Inferior parietal cortex (tissue), 1 donor: Measurements from ENCODE around the gene VSIG2.

Source experiments
- DNase-seq: peaks from one replicate; pipeline ENCODE4 v3.0.0-alpha.2; 2016; ENCODE audit errors: extremely low spot score

VSIG2 gene

GRCh38 chr11:124748481-124749343 lies 3.3 kb downstream of the VSIG2 start:
- DNase-seq = no peak

- DNase-seq = no peak
Measured at GRCh38 chr11:124748100-124748418, 4.0 kb downstream of the VSIG2 start.

- DNase-seq = no peak
Measured at GRCh38 chr11:124747406-124748099, 4.5 kb downstream of the VSIG2 start.

GRCh38 chr11:124746621-124747243 lies 5.3 kb downstream of the VSIG2 start:
- no peak for DNase-seq

- DNase-seq = no peak
Measured at GRCh38 chr11:124745835-124746620, 6.0 kb downstream of the VSIG2 start.

DNA sequence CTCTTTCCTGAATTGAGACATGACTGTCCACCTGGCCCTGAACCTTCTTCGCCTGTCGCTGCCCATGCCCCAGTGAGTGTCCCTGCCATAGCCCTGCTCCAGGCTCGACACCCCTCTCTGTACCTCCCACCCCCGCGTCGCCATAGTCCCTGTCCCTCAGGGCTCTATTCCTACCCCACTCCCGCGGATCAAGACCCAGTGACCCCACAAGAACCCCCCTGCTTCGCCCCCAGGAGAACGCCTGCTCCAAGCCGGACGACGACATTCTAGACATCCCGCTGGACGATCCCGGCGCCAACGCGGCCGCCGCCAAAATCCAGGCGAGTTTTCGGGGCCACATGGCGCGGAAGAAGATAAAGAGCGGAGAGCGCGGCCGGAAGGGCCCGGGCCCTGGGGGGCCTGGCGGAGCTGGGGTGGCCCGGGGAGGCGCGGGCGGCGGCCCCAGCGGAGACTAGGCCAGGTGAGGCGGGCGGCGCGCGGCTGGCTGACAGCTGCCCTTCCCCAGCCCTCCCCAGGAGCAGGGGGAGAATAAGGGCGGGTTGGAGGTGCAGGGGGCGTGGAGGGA lies 6.7 kb downstream of the VSIG2 start:
- no peak for DNase-seq

DNA sequence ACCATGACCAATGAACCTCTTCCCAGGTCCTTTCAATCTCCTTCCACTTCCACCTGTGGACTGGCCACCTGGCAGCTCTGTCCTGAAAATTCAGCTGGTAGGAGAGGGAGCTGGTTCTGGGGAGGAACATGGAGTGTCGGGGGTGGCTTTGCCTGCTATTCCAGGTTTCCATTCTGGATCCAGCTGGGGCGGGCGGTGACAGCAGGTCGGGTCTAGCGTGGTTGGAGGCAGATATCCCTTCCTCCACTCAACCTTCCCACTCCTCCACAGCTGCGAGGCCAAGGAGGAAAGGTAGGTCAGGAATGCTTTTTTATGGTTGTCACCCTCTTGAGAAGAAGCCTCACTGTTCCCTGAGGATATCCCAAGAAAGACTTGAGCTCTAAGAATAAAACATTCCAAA lies 9.0 kb downstream of the VSIG2 start:
- DNase-seq = no peak

DNA sequence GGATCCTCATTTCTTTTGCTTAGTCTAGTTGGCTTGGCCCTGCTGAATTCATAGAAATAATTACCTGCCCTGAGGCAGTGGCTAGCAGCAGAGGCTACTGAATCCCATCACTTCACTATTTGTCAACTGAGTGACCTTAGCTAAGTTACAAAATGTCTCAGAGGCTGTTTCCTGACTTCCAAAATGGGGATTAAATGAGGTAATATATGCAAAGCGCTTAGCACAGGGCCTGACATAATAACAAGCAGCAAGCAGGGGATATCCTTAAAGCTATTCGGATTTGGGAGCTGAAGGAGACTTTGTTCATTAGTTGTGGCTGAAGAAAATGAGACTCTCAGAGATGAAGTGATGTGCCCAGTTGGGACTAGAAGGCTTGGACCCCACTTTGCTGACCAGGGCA lies 9.5 kb downstream of the VSIG2 start:
- no peak for DNase-seq

- no peak for DNase-seq
Measured at GRCh38 chr11:124740277-124740882, 11.7 kb downstream of the VSIG2 start.

DNA sequence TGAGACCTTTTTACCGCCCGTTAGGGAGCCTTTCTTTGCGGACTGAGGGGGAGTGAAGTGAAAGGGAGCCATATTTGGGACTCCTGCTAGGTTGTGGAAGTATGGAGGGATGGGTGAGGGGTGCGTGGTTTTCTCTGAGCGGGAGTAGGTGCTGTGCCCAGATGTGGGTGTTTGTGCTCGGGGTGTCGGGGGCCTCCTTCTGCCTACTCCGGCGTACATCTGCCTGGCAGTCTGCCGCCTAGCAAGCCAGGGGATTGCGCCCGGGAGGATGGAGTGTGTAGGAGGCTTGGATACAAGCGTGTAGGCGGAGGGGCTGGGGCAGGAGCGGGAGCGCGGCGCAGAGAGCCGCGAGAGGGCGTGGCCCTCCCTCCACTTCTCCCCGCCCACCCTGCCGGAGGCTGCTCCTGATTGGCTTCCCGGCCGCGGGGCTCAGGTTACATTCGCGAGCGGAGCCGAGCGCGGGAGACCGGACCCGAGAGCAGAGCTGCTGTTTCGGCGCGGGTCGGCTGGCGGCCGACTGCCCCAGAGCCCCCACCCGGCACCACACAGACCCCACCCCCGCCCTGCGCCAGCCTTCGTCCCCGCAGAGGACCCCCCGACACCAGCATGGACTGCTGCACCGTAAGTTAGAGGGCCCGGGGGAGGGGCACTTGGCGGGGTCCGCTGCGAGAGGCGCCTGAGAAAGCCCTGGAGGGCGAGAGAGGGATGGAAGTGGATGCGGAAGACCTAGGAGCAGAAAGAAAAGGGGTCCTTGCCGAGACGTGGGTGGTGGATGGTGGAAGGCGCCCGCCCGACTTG lies 12.4 kb downstream of the VSIG2 start, which contains the start of gene NRGN:
Gene NRGN, plus strand, starts transcription at position 464 of the 798 bp plus-strand sequence. Its CDS starts 143 bp downstream, at position 607.
- DNase-seq = peak; percentile 76

DNA sequence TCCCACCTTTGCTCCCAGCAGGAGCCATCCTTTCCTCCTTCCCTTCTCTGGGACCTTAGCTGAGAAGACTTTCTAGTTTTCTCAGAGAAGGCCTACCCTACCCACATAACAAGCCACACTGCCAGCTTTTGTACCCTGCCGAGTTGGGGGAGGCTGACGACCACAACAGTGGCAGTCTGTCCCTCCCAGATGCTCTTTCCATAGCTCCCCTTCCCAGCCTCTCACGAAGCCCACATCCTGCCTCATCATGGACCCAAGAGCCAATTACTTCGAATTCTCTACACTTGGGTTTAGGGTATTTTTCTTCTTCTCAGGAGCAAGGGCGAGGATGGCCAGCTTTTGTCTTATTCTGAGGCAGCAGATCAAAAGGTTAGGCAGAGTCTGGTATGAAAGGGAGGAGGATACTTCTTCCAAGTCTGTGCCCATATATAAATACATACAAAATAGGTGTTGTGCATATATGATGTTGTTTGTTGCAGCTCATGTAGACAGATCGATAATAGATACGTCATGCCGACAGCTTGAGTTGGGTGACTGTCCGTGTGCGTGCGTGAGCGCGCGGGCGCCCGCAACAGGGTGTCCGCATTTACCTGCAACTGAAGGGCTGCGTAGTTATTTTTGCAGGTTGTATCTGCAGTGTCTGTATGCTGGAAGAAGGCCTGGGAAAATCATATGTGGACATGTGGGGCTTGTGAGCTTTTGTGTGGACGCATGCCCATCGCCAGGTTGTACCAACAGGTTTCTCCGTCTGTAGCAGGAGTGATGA lies 13.2 kb downstream of the VSIG2 start:
- DNase-seq = no peak

DNA sequence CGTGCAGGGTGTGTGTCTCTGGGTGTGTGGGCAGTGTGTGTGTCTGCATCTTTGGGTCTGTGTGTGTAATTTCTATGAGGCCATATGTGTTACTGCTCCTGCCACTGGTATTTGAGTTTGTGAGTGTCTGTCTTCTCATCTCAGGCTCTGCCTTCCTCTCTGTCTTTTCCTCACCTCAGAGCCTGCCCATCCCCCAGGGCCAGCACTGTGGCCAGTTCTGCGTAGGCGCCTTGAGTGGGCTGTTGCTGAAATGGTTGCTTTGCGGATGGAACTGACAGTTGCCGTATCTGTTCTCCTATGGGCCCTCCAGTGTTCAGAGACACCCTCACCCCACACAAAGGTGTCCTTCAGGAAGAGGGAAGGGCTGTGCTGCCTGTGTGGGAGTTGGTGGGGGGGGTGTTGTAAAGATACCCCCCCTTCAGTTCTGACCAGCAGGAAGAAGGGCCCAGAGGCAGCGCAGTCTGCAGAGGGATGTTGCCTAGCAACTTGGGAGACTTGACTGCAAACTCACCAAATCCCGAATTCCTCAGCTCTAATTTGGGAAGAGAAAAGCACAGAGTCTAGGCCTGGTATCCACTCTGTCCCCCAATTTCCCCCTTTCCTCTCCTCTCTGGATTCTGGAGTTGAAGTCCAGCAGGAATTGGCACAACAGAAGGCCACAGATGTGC lies 14.3 kb downstream of the VSIG2 start:
- DNase-seq = no peak

GRCh38 chr11:124736736-124737135 lies 15.3 kb downstream of the VSIG2 start:
- DNase-seq = no peak

DNA sequence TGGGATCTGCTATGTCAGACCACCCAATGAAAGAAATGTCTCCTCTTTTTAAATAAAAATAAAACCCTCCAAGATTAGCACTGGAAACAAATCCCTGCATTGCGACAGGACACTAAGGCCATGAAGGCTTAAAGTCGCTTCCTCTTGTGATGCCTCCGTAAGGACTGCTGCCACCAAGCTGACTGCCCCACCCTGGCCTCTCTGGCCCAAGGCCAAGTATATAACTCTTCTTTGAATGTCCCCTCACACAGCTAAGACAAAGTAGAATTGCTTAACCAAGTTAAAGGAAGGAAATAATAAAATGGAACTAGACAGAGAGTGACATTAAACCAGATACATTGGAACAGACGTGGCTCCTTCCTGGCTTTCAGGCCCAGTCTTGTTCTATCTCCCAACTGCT lies 19.8 kb downstream of the VSIG2 start:
- DNase-seq = no peak

- no peak for DNase-seq
Measured at GRCh38 chr11:124729571-124729970, 22.5 kb downstream of the VSIG2 start.

- DNase-seq = no peak
Measured at GRCh38 chr11:124728134-124728533, 23.9 kb downstream of the VSIG2 start.

DNA sequence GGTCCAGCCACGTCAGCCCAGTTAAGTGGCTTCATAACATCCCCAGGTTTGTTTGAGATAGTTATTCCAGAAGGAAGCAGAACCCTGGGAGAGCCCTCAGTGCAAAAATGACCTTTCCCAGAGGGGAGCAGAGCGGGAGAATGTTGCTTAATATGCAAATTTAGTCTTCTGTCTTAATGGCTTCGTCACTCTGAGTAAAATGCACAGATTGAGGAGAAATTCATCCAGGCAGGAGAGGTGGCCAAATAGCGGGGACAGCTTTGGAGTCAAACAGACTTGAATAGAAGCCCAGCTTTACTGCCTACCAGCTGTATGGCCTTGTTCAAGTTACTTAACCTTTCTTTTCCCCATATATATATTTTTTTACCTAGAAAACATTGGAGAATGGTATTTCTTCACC lies 24.6 kb downstream of the VSIG2 start:
- no peak for DNase-seq

GRCh38 chr11:124725719-124726105 lies 26.3 kb downstream of the VSIG2 start:
- no peak for DNase-seq
